ENCODE data around the gene TRPC4.

TRPC4 gene

DNA sequence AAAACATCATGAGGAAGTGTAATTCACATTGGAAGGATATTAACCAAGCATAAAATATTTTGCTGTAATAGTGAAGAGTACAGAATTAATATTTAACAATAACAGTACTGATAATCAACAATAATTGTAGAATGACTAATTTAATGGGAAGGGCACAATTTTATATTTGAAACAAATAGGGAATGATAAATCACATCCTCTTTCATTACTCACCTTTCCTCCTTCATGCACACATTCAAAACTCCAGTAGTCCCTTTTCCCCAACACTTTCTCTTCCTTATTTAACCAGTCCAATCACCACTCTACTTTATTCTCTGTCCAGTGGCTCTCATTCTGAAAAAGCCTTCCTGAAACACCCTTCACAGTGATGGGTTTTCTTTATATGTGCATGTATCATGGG lies 160.3 kb downstream of the TRPC4 start:
- Histone ChIP-seq H3K4me3 (ENCODE audit: low read length, poor library complexity, severe bottlenecking) (no peak overlapping the region), H3K9ac (ENCODE audit: low read depth, low read length, poor library complexity, severe bottlenecking) (no peak overlapping the region), H4K20me1 (ENCODE audit: insufficient read depth, low read length, poor library complexity, severe bottlenecking) (no peaks in the 10 kb centered on the region), H3K9me2 (replicated peaks; ENCODE audit: low read depth, low read length) (no peaks in the 10 kb centered on the region), H3K9me3 (ENCODE audit: insufficient read depth, low read depth, low read length) (no peaks in the 10 kb centered on the region), H3K4me1 (ENCODE audit: insufficient read depth, low read length, poor library complexity, severe bottlenecking) (no peaks in the 10 kb centered on the region), H3K79me2 (ENCODE audit: insufficient read depth, low read length) (no peaks in the 10 kb centered on the region), H3K4me2 (ENCODE audit: low read depth, low read length, poor library complexity, severe bottlenecking) (no peak overlapping the region), H3K27me3 (ENCODE audit: insufficient read depth, low read length, poor library complexity, severe bottlenecking) (no peaks in the 10 kb centered on the region), H2AFZ (ENCODE audit: low read length) (no peak overlapping the region), H3F3A (ENCODE audit: low read depth) (no peaks in the 10 kb centered on the region), H3K36me3 (ENCODE audit: insufficient read depth, low read length) (no peaks in the 10 kb centered on the region)
- TF ChIP-seq, protein P1, sequence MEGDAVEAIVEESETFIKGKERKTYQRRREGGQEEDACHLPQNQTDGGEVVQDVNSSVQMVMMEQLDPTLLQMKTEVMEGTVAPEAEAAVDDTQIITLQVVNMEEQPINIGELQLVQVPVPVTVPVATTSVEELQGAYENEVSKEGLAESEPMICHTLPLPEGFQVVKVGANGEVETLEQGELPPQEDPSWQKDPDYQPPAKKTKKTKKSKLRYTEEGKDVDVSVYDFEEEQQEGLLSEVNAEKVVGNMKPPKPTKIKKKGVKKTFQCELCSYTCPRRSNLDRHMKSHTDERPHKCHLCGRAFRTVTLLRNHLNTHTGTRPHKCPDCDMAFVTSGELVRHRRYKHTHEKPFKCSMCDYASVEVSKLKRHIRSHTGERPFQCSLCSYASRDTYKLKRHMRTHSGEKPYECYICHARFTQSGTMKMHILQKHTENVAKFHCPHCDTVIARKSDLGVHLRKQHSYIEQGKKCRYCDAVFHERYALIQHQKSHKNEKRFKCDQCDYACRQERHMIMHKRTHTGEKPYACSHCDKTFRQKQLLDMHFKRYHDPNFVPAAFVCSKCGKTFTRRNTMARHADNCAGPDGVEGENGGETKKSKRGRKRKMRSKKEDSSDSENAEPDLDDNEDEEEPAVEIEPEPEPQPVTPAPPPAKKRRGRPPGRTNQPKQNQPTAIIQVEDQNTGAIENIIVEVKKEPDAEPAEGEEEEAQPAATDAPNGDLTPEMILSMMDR (conservative IDR thresholded peaks at IDR 0.05; ENCODE audit: low read length), result no peak
- no peak for TF ChIP-seq EZH2phosphoT487 (IDR thresholded peaks at IDR 0.05; ENCODE audit: borderline replicate concordance)

GRCh38 chr13:37707739-37708500 lies 161.7 kb downstream of the TRPC4 start:
- Histone ChIP-seq H3K27me3 (ENCODE audit: insufficient read depth, low read length, poor library complexity, severe bottlenecking) (no peaks in the 10 kb centered on the region), H3K36me3 (ENCODE audit: insufficient read depth, low read length) (no peaks in the 10 kb centered on the region), H3K79me2 (ENCODE audit: insufficient read depth, low read length) (no peaks in the 10 kb centered on the region), H3K9me3 (ENCODE audit: insufficient read depth, low read depth, low read length) (no peaks in the 10 kb centered on the region), H3F3A (ENCODE audit: low read depth) (no peaks in the 10 kb centered on the region), H3K9me2 (replicated peaks; ENCODE audit: low read depth, low read length) (no peaks in the 10 kb centered on the region), H3K4me2 (ENCODE audit: low read depth, low read length, poor library complexity, severe bottlenecking) (no peak overlapping the region), H4K20me1 (ENCODE audit: insufficient read depth, low read length, poor library complexity, severe bottlenecking) (no peaks in the 10 kb centered on the region), H3K4me3 (ENCODE audit: low read length, poor library complexity, severe bottlenecking) (no peak overlapping the region), H2AFZ (ENCODE audit: low read length) (no peak overlapping the region), H3K4me1 (ENCODE audit: insufficient read depth, low read length, poor library complexity, severe bottlenecking) (no peaks in the 10 kb centered on the region), H3K9ac (ENCODE audit: low read depth, low read length, poor library complexity, severe bottlenecking) (no peak overlapping the region)
- TF ChIP-seq EZH2phosphoT487 (IDR thresholded peaks at IDR 0.05; ENCODE audit: borderline replicate concordance), result no peak
- TF ChIP-seq, protein P1 (conservative IDR thresholded peaks at IDR 0.05; ENCODE audit: low read length), result no peak

- Histone ChIP-seq H3K9me2 (replicated peaks; ENCODE audit: low read depth, low read length) (no peaks in the 10 kb centered on the region), H3K79me2 (ENCODE audit: insufficient read depth, low read length) (no peaks in the 10 kb centered on the region), H3K9ac (ENCODE audit: low read depth, low read length, poor library complexity, severe bottlenecking) (no peak overlapping the region), H3K27me3 (ENCODE audit: insufficient read depth, low read length, poor library complexity, severe bottlenecking) (no peaks in the 10 kb centered on the region), H3K4me2 (ENCODE audit: low read depth, low read length, poor library complexity, severe bottlenecking) (no peak overlapping the region), H3K4me3 (ENCODE audit: low read length, poor library complexity, severe bottlenecking) (no peak overlapping the region), H3K4me1 (ENCODE audit: insufficient read depth, low read length, poor library complexity, severe bottlenecking) (no peaks in the 10 kb centered on the region), H3K36me3 (ENCODE audit: insufficient read depth, low read length) (no peaks in the 10 kb centered on the region), H3K9me3 (ENCODE audit: insufficient read depth, low read depth, low read length) (no peaks in the 10 kb centered on the region), H4K20me1 (ENCODE audit: insufficient read depth, low read length, poor library complexity, severe bottlenecking) (no peaks in the 10 kb centered on the region), H2AFZ (ENCODE audit: low read length) (no peak overlapping the region), H3F3A (ENCODE audit: low read depth) (no peaks in the 10 kb centered on the region)
- TF ChIP-seq, protein P1 (conservative IDR thresholded peaks at IDR 0.05; ENCODE audit: low read length), result no peak
- TF ChIP-seq EZH2phosphoT487 (IDR thresholded peaks at IDR 0.05; ENCODE audit: borderline replicate concordance), result no peak
Measured at GRCh38 chr13:37706041-37706440, 163.5 kb downstream of the TRPC4 start.
